GM19239 (cell line): ENCODE results near the gene PLAGL2.
A peak's percentile ranks its signal among the peaks of the same experiment; 100 is the strongest.
"Not testable (repeated sequence)": the region's sequence is repeated elsewhere in the genome, so short reads cannot be mapped to it uniquely, and the experiment has no call there.

Experiments
- DNase-seq: peaks from one replicate; pipeline ENCODE4 v3.0.0; 2011; ENCODE audit warnings: low spot score; ENCODE audit not compliant: insufficient read length
- FAIRE-seq: peaks from 2 replicates; lab custom pipeline; 2011; peaks lifted over from hg19 to GRCh38; lab: Jason Lieb, UNC

Gene PLAGL2, protein sequence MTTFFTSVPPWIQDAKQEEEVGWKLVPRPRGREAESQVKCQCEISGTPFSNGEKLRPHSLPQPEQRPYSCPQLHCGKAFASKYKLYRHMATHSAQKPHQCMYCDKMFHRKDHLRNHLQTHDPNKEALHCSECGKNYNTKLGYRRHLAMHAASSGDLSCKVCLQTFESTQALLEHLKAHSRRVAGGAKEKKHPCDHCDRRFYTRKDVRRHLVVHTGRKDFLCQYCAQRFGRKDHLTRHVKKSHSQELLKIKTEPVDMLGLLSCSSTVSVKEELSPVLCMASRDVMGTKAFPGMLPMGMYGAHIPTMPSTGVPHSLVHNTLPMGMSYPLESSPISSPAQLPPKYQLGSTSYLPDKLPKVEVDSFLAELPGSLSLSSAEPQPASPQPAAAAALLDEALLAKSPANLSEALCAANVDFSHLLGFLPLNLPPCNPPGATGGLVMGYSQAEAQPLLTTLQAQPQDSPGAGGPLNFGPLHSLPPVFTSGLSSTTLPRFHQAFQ

DNA sequence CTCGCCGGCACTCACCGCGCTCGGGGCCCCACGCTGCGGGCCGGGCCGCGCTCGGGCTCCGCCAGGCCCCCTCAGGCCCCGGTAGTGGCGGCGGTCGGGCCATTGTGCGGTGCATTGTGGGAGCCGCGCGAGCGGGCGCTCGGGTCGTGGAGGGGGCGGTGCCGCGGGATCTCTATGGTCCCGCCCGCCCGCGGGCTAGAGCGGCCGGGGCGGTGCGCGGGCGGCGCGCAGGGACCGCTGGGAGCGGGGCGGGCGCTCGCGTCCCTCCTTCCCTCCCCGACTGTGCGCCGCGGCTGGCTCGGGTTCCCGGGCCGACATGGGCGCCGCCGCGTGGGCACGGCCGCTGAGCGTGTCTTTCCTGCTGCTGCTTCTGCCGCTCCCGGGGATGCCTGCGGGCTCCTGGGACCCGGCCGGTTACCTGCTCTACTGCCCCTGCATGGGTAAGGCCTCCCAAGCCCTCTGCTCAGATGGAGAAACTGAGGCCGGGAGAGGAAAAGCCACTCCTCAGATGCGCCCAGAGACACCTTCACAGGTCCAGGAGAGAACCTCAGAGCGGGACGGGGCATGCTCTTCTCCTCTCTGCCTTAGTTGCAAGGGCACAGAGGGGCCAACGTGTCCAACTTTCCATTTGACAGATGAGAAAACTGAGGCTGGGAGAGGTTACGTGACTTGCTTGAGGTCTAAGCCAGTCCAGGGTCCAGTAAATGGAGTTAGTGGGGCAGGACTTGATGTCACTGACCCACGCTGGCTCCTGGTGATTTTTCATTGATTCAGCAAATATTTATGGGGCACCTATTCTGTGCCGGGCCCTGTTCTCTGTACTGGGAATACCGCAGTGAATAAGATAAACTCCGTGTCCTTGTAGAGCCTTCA lies at the start of gene PLAGL2, which contains the start of gene POFUT1:
Gene PLAGL2, minus strand, starts transcription at position 118 of the 873 bp plus-strand sequence. CDS start 5,565 bp downstream, outside the sequence.
Gene POFUT1, plus strand, starts transcription at position 255 of the 873 bp plus-strand sequence. Its CDS starts 62 bp downstream, at position 317.
- FAIRE-seq (peak; percentile 55), DNase-seq (peak; percentile 98)

GRCh38 chr20:32252189-32252588 lies 44.6 kb upstream of the PLAGL2 start:
- DNase-seq (no peak), FAIRE-seq (no peak)

DNA sequence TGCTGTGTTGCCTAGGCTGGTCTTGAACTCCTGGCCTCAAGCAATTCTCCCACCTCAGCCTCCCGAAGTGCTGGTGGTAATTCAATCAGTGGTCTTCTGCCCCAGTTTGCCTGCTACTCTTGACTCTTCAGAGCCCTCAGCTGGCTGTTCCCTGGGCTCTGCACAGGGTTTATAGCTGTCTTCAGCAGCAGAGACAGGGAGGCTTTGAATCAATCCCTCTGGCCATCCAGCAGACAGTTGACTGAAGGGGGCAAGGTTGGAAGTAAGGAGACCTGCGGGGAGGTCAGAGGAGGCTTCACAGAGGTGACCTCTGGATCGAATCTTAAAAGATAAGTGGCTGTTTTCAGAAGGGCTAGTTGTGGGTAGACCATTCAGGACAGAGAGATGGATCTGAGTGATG lies 43.9 kb upstream of the PLAGL2 start:
- no peak for FAIRE-seq
- DNase-seq, result no peak

GRCh38 chr20:32249030-32249738 lies 41.6 kb upstream of the PLAGL2 start:
- no peak for DNase-seq
- no peak for FAIRE-seq

DNA sequence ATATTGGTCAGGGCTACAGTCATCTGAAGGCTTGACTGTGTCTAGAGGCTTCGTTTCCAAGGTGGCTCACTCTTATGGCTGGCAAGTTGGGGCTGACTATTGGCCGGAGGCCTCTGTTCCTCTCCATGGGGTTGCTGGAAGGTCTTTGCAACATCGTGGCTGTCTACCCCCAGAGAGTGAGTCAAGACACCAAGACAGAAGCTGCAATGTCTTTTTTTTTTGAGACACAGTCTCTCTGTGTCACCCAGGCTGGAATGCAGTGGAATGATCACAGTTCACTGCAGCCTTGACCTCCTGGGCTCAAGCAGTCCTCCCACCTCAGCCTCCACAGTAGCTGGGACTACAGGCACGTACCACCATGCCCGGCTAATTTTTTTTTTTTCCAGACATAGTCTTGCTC lies 40.5 kb upstream of the PLAGL2 start:
- DNase-seq (no peak), FAIRE-seq (no peak)

DNA sequence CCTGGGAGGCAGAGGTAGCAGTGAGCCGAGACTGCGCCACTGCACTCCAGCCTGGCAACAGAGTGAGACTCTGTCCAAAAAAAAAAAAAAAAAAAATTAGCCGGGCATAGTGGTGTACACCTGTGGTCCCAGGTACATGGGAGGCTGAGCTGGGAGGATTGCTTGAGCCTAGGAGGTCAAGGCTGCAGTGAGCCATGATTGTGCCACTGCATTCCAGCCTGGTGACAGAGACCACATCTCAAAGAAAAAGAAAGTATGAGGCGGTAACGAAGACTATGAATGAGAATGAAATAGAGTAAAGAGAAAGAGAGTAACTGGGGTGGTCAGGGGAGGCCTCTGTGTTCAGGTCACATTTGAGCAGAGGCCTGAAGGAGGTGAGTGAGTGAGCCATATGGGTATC lies 38.7 kb upstream of the PLAGL2 start:
- DNase-seq, FAIRE-seq: not testable (repeated sequence)

DNA sequence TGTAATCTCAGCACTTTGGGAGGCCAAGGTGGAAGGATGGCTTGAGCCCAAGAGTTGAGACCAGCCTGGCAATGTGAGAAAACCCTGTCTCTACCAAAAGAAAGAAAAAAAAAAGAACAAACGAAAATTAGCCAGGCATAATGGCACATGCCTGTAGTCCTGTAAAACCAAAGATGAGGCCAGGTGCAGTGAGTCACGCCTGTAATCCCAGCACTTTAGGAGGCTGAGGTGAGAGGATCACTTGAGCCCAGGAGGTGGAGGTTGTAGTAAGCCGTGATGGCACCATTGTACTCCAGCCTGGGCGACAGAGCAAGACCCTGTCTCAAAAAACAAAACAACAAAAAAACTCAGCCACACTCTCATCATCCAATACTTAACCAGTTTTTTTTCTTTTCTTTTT lies 37.4 kb upstream of the PLAGL2 start:
- FAIRE-seq (no peak), DNase-seq (no peak)

- FAIRE-seq (no peak), DNase-seq (no peak)
Measured at GRCh38 chr20:32244150-32244823, 36.7 kb upstream of the PLAGL2 start.

DNA sequence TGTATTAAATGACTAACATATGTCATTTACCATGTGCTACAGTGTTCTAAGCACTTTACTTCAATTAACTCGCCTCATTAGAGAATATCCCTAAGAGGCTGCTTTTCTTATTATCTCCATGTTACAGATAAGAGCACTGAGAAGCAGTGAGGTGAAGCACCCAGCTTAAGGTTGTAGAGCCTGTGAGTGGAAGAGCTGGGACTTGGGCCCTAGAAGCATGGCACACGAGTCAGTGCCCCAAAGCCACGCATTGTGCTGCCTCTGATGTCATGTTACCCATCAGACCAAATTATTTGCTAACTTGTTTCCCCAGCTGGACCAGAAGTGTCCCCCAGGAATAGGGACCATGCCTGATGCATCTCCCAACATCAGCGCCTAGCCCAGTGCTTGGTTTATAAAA lies 34.3 kb upstream of the PLAGL2 start:
- no peak for FAIRE-seq

GRCh38 chr20:32240205-32240604 lies 32.7 kb upstream of the PLAGL2 start:
- DNase-seq (no peak), FAIRE-seq (no peak)

More for the DNA sequence above, 34.3 kb upstream of the PLAGL2 start:
- no peak for DNase-seq

- DNase-seq, result no peak
- no peak for FAIRE-seq
Measured at GRCh38 chr20:32238483-32239425, 31.2 kb upstream of the PLAGL2 start.

GRCh38 chr20:32237419-32237818 lies 29.9 kb upstream of the PLAGL2 start:
- DNase-seq, result no peak

GRCh38 chr20:32236819-32237218 lies 29.3 kb upstream of the PLAGL2 start:
- DNase-seq (no peak), FAIRE-seq (no peak)

More at GRCh38 chr20:32237419-32237818, 29.9 kb upstream of the PLAGL2 start:
- no peak for FAIRE-seq

GRCh38 chr20:32236048-32236533 lies 28.5 kb upstream of the PLAGL2 start:
- FAIRE-seq (no peak), DNase-seq (no peak)

DNA sequence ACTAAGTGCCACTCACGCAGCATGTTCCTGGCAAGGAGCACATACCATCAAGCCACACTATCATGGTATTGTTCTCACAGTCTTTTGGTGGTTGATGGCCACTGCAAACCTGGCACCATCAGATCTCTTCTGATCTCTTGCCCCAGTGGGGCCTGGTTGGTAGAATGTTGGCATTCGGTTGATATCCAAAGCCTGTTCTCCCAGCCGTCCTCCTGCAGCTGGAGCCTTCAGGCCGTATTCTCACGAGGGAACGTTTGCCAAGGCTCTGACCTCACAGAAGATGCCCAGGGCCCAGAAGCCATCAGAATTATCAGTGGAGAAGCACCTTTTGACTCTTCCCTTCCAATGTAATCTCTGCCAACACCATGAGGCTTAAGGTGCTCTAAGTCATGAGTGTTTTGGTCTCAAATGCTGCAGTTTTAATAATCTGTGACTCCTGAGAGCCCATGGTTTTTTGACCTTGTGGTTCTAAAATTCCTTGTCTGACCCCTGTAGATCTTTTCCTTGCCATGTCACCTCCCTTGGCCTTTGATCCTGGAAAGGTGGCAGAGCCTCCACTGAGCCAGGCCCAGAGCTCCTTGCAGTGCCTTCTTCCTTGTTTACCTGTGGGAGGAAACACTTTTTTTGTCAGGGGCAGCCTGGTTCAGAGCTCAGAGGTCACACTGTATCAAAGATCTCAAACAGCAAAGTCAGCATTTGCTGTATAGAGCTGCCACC lies 27.9 kb upstream of the PLAGL2 start:
- no peak for DNase-seq
- no peak for FAIRE-seq

DNA sequence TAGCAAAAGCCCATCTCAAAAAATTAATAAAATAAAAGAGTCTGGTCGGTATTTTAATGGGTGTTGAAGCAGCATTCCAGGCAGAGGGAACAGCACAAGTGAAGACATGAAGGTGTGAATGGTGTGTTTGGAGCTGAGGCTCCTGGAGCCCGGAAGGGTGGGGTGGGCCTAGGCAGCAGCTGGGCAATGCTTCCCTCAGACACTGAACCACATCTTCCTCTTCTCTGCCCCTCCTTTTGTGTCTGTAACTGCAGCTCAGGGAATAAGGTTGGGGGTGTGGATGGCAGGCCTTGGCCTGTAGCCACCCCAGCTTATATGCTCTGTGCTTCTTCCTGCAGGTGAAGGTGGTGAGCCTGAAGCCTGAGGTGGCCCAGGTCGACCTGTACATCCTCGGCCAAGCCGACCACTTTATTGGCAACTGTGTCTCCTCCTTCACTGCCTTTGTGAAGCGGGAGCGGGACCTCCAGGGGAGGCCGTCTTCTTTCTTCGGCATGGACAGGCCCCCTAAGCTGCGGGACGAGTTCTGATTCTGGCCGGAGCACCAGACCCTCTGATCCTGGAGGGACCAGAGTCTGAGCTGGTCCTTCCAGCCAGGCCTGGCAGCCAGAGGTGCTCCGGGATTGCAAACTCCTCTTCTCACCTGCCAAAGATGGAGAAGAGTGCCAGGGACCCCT lies 26.7 kb upstream of the PLAGL2 start:
- DNase-seq, result no peak

GRCh38 chr20:32233286-32233685 lies 25.7 kb upstream of the PLAGL2 start:
- no peak for FAIRE-seq

More for the DNA sequence above, 26.7 kb upstream of the PLAGL2 start:
- FAIRE-seq, result no peak

More at GRCh38 chr20:32233286-32233685, 25.7 kb upstream of the PLAGL2 start:
- no peak for DNase-seq
